ENCODE results near the gene NOS1AP. TPM values are rescaled to one million over a fixed set of nuclear protein-coding genes. Genes with fewer than 3 reads are reported as not detected.

NOS1AP gene
- total and polyA plus RNA-seq, 2 donors (not counting 3 experiments of a cell fraction or from before 2014, with no cell fraction given): 1.3 to 5.4 TPM

- Histone ChIP-seq H3K4me1 (ENCODE audit: control insufficient read depth, extremely low read depth, insufficient read depth, low read length) (no peaks in the 10 kb centered on the region), H3K27ac (ENCODE audit: insufficient read depth, low read depth, low read length) (no peak overlapping the region), H3K4me2 (ENCODE audit: insufficient read depth, low read length) (no peak overlapping the region), H3K9me1 (replicated peaks; ENCODE audit: control insufficient read depth, extremely low read depth, insufficient read depth, low read length) (no peaks in the 10 kb centered on the region), H3K9me3 (replicated peaks; ENCODE audit: control insufficient read depth, insufficient read depth, low read length) (no peaks in the 10 kb centered on the region), H3K4me3 (replicated peaks in 1 of 3; ENCODE audit: insufficient read depth in 1 of 3, low read depth in 1 of 3, low read length in 3 of 3) (no peak overlapping the region), H2AFZ (ENCODE audit: low read depth, low read length) (no peak overlapping the region), H3K9ac (replicated peaks; ENCODE audit: extremely low read depth, insufficient read depth, low read length) (no peak overlapping the region), H4K20me1 (replicated peaks; ENCODE audit: control insufficient read depth, extremely low read depth, insufficient read depth, low read length) (no peaks in the 10 kb centered on the region), H3K79me2 (ENCODE audit: control insufficient read depth, insufficient read depth, low read length) (no peaks in the 10 kb centered on the region), H3K36me3 (ENCODE audit: control insufficient read depth in 2 of 2, extremely low read depth in 1 of 2, insufficient read depth in 2 of 2, low read length in 2 of 2) (no peaks in the 10 kb centered on the region), H3K27me3 (ENCODE audit: control insufficient read depth in 2 of 2, insufficient read depth in 2 of 2, low read length in 2 of 2) (no peaks in the 10 kb centered on the region)
- intact Hi-C loops (cut with micrococcal nuclease) (no loop called here), dilution Hi-C loops (cut with MboI; ENCODE audit: extremely low pct_ligation_motif_present, low sequenced_read_pairs) (no loop called here)
- CTCF ChIA-PET: no interaction called here
- DNase-seq (ENCODE audit: low read depth, low spot score) (no peak), FAIRE-seq (no peak)
- no peak for TF ChIP-seq CTCF (IDR thresholded peaks at IDR 0.05; ENCODE audit: extremely low read depth in 1 of 2, insufficient read depth in 1 of 2, low read depth in 1 of 2, low read length in 2 of 2)
- TF ChIP-seq MYC (IDR thresholded peaks at IDR 0.05; ENCODE audit: low read depth, low read length): no peak
- no peak for TF ChIP-seq FOS (IDR thresholded peaks at IDR 0.05; ENCODE audit: borderline replicate concordance, insufficient read depth, low read length)
- no peak for TF ChIP-seq MAX (IDR thresholded peaks at IDR 0.05; ENCODE audit: insufficient read depth, insufficient read length)
- TF ChIP-seq GATA2 (IDR thresholded peaks at IDR 0.05; ENCODE audit: insufficient read depth, insufficient read length, low read depth, low read length): no peak
- POLR2A ChIA-PET: no interaction called here
- BruUV-seq (replicated peaks): no TSS peak
Measured at GRCh38 chr1:162327144-162327787, 257.8 kb downstream of the NOS1AP start.

DNA sequence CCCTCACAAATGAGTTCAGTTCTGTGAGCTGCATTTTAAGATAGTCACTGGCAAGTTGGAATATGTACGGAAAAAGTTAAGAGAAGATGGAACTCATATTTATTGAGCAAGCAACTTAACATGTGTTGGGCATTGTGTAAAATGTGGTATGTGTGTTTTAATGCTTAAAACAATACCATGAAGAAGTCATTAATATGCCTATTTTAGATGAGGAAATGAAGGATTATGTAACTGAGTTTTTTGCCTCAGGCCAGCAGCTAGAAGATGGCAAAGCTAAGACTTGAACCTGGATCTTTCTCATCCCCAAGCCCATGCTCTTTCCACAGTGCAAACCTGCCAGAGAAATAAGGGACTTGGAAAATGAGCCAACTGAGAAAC is 258.3 kb downstream of the NOS1AP start:
- Histone ChIP-seq H4K20me1 (replicated peaks; ENCODE audit: control insufficient read depth, extremely low read depth, insufficient read depth, low read length) (no peaks in the 10 kb centered on the region), H3K9me3 (replicated peaks; ENCODE audit: control insufficient read depth, insufficient read depth, low read length) (no peaks in the 10 kb centered on the region), H3K27ac (ENCODE audit: insufficient read depth, low read depth, low read length) (no peak overlapping the region), H3K4me1 (ENCODE audit: control insufficient read depth, extremely low read depth, insufficient read depth, low read length) (no peaks in the 10 kb centered on the region), H2AFZ (ENCODE audit: low read depth, low read length) (no peak overlapping the region), H3K4me3 (replicated peaks in 1 of 3; ENCODE audit: insufficient read depth in 1 of 3, low read depth in 1 of 3, low read length in 3 of 3) (no peak overlapping the region), H3K9me1 (replicated peaks; ENCODE audit: control insufficient read depth, extremely low read depth, insufficient read depth, low read length) (no peaks in the 10 kb centered on the region), H3K36me3 (ENCODE audit: control insufficient read depth in 2 of 2, extremely low read depth in 1 of 2, insufficient read depth in 2 of 2, low read length in 2 of 2) (no peaks in the 10 kb centered on the region), H3K9ac (replicated peaks; ENCODE audit: extremely low read depth, insufficient read depth, low read length) (no peak overlapping the region), H3K79me2 (ENCODE audit: control insufficient read depth, insufficient read depth, low read length) (no peaks in the 10 kb centered on the region), H3K4me2 (ENCODE audit: insufficient read depth, low read length) (no peak overlapping the region), H3K27me3 (ENCODE audit: control insufficient read depth in 2 of 2, insufficient read depth in 2 of 2, low read length in 2 of 2) (no peaks in the 10 kb centered on the region)
- no peak for TF ChIP-seq JUN (IDR thresholded peaks at IDR 0.05; ENCODE audit: borderline replicate concordance, insufficient read depth, insufficient read length, low read depth)
- TF ChIP-seq MYC (IDR thresholded peaks at IDR 0.05; ENCODE audit: low read depth, low read length): no peak
- no peak for TF ChIP-seq GATA2 (IDR thresholded peaks at IDR 0.05; ENCODE audit: insufficient read depth, insufficient read length, low read depth, low read length)
- TF ChIP-seq MAX (IDR thresholded peaks at IDR 0.05; ENCODE audit: insufficient read depth, insufficient read length): no peak
- TF ChIP-seq CTCF (IDR thresholded peaks at IDR 0.05; ENCODE audit: extremely low read depth in 1 of 2, insufficient read depth in 1 of 2, low read depth in 1 of 2, low read length in 2 of 2): no peak
- no peak for TF ChIP-seq FOS (IDR thresholded peaks at IDR 0.05; ENCODE audit: borderline replicate concordance, insufficient read depth, low read length)
- TF ChIP-seq EZH2 (IDR thresholded peaks at IDR 0.05; ENCODE audit: borderline replicate concordance, low read depth, low read length, severe bottlenecking): no peak
- TF ChIP-seq POLR2A (IDR thresholded peaks at IDR 0.05; ENCODE audit: low read depth, low read length): no peak
- no peak for TF ChIP-seq POLR2AphosphoS5 (IDR thresholded peaks at IDR 0.05; ENCODE audit: insufficient read depth, low read depth, low read length)
- intact Hi-C loops (cut with micrococcal nuclease): no loop called here
- POLR2A ChIA-PET: no interaction called here
- FAIRE-seq (no peak), DNase-seq (ENCODE audit: low read depth, low spot score) (no peak)
- no TSS peak for BruUV-seq (replicated peaks)
- dilution Hi-C loops (cut with MboI; ENCODE audit: extremely low pct_ligation_motif_present, low sequenced_read_pairs): no loop called here
- CTCF ChIA-PET: no interaction called here
